ENCODE measurements around the gene MYRFL.

Gene MYRFL

GRCh38 chr12:69900720-69901131 lies 75.7 kb downstream of the MYRFL start:
- DNase-seq = peak; percentile 74

GRCh38 chr12:69901221-69901905 lies 76.3 kb downstream of the MYRFL start:
- DNase-seq = no peak

GRCh38 chr12:69903548-69903947 lies 78.5 kb downstream of the MYRFL start:
- no peak for DNase-seq

GRCh38 chr12:69904777-69905176 lies 79.8 kb downstream of the MYRFL start:
- no peak for DNase-seq

GRCh38 chr12:69905801-69906200 lies 80.8 kb downstream of the MYRFL start:
- DNase-seq = no peak

GRCh38 chr12:69906411-69907216 lies 81.6 kb downstream of the MYRFL start:
- DNase-seq = no peak

GRCh38 chr12:69908203-69908602 lies 83.2 kb downstream of the MYRFL start:
- DNase-seq = no peak

- no peak for DNase-seq
Observed at GRCh38 chr12:69910694-69911093, 85.7 kb downstream of the MYRFL start.

- no peak for DNase-seq
Observed at GRCh38 chr12:69913526-69913925, 88.5 kb downstream of the MYRFL start.

GRCh38 chr12:69915964-69916363 lies 90.9 kb downstream of the MYRFL start:
- no peak for DNase-seq

- peak; percentile 65 for DNase-seq
Observed at GRCh38 chr12:69916544-69917235, 91.7 kb downstream of the MYRFL start.

GRCh38 chr12:69918287-69918686 lies 93.3 kb downstream of the MYRFL start:
- DNase-seq = no peak

GRCh38 chr12:69919495-69919894 lies 94.5 kb downstream of the MYRFL start:
- DNase-seq = no peak

- DNase-seq = no peak
Observed at GRCh38 chr12:69921831-69922230, 96.8 kb downstream of the MYRFL start.

GRCh38 chr12:69922999-69923398 lies 98.0 kb downstream of the MYRFL start:
- DNase-seq = no peak

GRCh38 chr12:69925291-69925690 lies 100.3 kb downstream of the MYRFL start:
- no peak for DNase-seq

- no peak for DNase-seq
Observed at GRCh38 chr12:69927164-69927563, 102.1 kb downstream of the MYRFL start.

GRCh38 chr12:69929125-69929524 lies 104.1 kb downstream of the MYRFL start:
- no peak for DNase-seq

- no peak for DNase-seq
Observed at GRCh38 chr12:69929531-69929930, 104.5 kb downstream of the MYRFL start.

- DNase-seq = no peak
Observed at GRCh38 chr12:69931569-69931968, 106.5 kb downstream of the MYRFL start.

- no peak for DNase-seq
Observed at GRCh38 chr12:69932154-69932553, 107.1 kb downstream of the MYRFL start.

- no peak for DNase-seq
Observed at GRCh38 chr12:69932676-69933552, 107.9 kb downstream of the MYRFL start.

GRCh38 chr12:69934011-69934410 lies 109.0 kb downstream of the MYRFL start:
- no peak for DNase-seq
